ENCODE data around the gene ESR1. TPM values are rescaled to one million over a fixed set of nuclear protein-coding genes. Genes with fewer than 3 reads are reported as not detected.

Gene ESR1
- total RNA-seq, 1 donor from 2014 or later: not detected

DNA sequence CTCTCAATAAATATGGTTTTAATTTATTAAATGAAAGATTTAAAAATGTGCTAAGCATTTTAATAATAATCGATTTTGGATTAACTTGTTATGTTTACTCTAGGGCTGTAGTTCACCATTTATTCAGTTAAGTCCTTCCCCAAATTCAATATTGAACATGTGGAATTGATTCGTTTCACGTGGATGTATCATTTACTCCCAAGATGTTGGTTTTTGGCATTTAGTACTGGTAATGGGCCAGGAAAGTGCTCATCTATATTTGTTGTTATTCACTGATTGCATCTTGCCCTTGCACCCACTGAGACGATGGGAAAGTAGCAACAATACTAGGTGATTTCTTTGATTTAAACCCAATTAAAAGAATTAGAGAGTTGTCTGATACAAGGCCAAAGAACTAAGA is 97.1 kb downstream of the ESR1 start:
- TF ChIP-seq, protein P1, sequence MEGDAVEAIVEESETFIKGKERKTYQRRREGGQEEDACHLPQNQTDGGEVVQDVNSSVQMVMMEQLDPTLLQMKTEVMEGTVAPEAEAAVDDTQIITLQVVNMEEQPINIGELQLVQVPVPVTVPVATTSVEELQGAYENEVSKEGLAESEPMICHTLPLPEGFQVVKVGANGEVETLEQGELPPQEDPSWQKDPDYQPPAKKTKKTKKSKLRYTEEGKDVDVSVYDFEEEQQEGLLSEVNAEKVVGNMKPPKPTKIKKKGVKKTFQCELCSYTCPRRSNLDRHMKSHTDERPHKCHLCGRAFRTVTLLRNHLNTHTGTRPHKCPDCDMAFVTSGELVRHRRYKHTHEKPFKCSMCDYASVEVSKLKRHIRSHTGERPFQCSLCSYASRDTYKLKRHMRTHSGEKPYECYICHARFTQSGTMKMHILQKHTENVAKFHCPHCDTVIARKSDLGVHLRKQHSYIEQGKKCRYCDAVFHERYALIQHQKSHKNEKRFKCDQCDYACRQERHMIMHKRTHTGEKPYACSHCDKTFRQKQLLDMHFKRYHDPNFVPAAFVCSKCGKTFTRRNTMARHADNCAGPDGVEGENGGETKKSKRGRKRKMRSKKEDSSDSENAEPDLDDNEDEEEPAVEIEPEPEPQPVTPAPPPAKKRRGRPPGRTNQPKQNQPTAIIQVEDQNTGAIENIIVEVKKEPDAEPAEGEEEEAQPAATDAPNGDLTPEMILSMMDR (IDR thresholded peaks at IDR 0.05; ENCODE audit: unreplicated experiment): no peak
- DNase-seq (ENCODE audit: low spot score, unreplicated experiment): no peak
- H3K36me3 Mint-ChIP-seq (ENCODE audit: insufficient read depth): peaks cover 3% of the 10 kb centered on the region
- no peak overlapping the region for H3K27ac Mint-ChIP-seq
- H3K9me3 Mint-ChIP-seq (ENCODE audit: low read depth): peaks cover 7% of the 10 kb centered on the region
- no peaks in the 10 kb centered on the region for H3K27me3 Mint-ChIP-seq
- no peaks in the 10 kb centered on the region for H3K4me1 Mint-ChIP-seq (ENCODE audit: low read depth)
- H3K4me3 Mint-ChIP-seq (ENCODE audit: low read depth): no peak overlapping the region

DNA sequence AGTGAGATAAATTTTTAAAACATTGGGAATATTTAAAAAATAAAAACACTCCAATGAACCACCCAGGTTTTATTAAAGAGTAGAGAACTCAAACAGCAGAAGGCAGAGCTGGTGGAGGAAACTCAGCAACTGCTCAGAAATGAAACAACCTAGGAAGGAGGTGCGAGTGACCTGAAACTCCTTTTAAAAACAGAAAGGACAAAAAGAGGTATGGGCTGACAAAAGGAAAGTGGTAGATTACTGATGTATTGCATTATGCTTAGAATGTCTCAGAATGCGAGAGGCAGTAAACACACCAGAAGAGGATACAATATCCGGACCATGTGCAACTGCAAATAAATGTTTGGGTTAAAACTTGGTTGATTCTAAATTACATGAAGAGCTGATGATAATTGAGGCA is 97.6 kb downstream of the ESR1 start:
- H3K4me3 Mint-ChIP-seq (ENCODE audit: low read depth): no peak overlapping the region
- TF ChIP-seq, protein P1 (IDR thresholded peaks at IDR 0.05; ENCODE audit: unreplicated experiment): no peak
- no peaks in the 10 kb centered on the region for H3K4me1 Mint-ChIP-seq (ENCODE audit: low read depth)
- no peak overlapping the region for H3K27ac Mint-ChIP-seq
- peaks cover 6% of the 10 kb centered on the region for H3K9me3 Mint-ChIP-seq (ENCODE audit: low read depth)
- no peaks in the 10 kb centered on the region for H3K27me3 Mint-ChIP-seq
- peaks cover 2% of the 10 kb centered on the region for H3K36me3 Mint-ChIP-seq (ENCODE audit: insufficient read depth)
- DNase-seq (ENCODE audit: low spot score, unreplicated experiment): no peak

DNA sequence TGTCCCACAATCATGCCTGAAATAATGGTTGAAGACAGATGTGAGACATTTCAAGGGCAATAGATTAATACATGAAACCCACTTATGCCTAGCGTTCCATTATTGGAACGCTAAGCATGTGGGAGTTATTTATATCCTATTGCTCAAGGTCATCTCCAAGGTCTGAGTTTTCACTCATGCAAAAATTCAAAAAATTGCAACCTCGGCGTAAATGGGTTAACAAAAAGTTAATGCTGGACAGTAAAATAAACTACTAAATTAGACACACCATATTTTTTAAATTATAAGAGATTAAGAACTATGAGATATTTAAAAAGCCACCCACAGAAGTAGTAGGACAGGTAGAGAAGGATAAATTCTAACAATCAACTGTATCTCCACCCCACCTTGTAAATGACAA is 98.4 kb downstream of the ESR1 start:
- H3K27ac Mint-ChIP-seq: no peak overlapping the region
- no peaks in the 10 kb centered on the region for H3K4me1 Mint-ChIP-seq (ENCODE audit: low read depth)
- H3K4me3 Mint-ChIP-seq (ENCODE audit: low read depth): no peak overlapping the region
- H3K9me3 Mint-ChIP-seq (ENCODE audit: low read depth): no peaks in the 10 kb centered on the region
- no peaks in the 10 kb centered on the region for H3K27me3 Mint-ChIP-seq
- no peaks in the 10 kb centered on the region for H3K36me3 Mint-ChIP-seq (ENCODE audit: insufficient read depth)
- TF ChIP-seq, protein P1 (IDR thresholded peaks at IDR 0.05; ENCODE audit: unreplicated experiment): no peak
- DNase-seq (ENCODE audit: low spot score, unreplicated experiment): no peak

DNA sequence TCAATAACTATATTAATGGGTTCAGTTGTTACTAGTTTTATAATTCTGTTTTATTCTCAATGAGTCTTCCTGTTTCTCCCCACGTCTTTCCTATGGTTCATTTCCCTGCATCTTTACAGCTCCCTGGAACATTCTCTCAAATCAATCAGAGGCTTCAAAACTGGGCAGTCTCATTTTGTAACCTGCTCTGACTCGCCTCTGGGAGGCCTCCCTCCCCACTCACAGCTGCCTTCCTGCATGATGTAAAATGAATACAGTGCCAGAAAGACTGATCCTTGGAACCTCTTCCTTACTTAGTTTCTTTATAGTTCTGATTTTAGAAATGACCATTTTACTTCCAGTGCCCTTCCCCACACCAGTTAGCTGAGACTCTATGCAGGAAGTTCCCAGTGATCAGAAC is 103.9 kb downstream of the ESR1 start:
- DNase-seq (ENCODE audit: low spot score, unreplicated experiment): no peak
- H3K4me3 Mint-ChIP-seq (ENCODE audit: low read depth): no peak overlapping the region
- no peaks in the 10 kb centered on the region for H3K27me3 Mint-ChIP-seq
- H3K27ac Mint-ChIP-seq: no peak overlapping the region
- H3K4me1 Mint-ChIP-seq (ENCODE audit: low read depth): no peaks in the 10 kb centered on the region
- TF ChIP-seq, protein P1 (IDR thresholded peaks at IDR 0.05; ENCODE audit: unreplicated experiment): no peak
- H3K9me3 Mint-ChIP-seq (ENCODE audit: low read depth): no peaks in the 10 kb centered on the region
- H3K36me3 Mint-ChIP-seq (ENCODE audit: insufficient read depth): no peaks in the 10 kb centered on the region

DNA sequence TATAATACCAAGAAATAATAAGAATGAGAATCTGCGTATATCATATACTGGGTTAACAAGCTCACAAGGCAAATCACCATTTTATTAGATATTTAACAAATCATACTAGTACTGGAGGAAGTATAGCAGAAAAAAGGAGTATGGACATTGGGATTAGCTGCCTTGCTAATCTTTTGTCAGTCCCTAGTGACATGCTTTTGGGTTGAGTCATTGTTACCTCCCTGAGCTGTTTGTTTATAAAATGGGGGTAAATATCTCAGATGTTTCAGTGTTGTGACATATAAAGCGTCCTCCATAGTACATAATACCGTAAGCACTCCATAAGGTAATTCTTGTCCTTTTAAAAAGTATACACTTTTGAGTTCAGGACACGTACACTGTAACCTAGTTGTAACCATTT is 107.0 kb downstream of the ESR1 start:
- Mint-ChIP-seq H3K4me1 (ENCODE audit: low read depth) (no peaks in the 10 kb centered on the region), H3K4me3 (ENCODE audit: low read depth) (no peak overlapping the region), H3K9me3 (ENCODE audit: low read depth) (no peaks in the 10 kb centered on the region), H3K27me3 (no peaks in the 10 kb centered on the region), H3K27ac (no peak overlapping the region), H3K36me3 (ENCODE audit: insufficient read depth) (no peaks in the 10 kb centered on the region)
- TF ChIP-seq, protein P1 (IDR thresholded peaks at IDR 0.05; ENCODE audit: unreplicated experiment): no peak
- no peak for DNase-seq (ENCODE audit: low spot score, unreplicated experiment)
